K562 (cell line): ENCODE data around the gene PRSS53. TPM values are rescaled to one million over a fixed set of nuclear protein-coding genes. Genes with fewer than 3 reads are reported as not detected.

Experiments used
- BRF2 ChIP-seq: IDR thresholded peaks from 3 replicates; pipeline ENCODE4 v1.6.1; 2011; ENCODE audit warnings: borderline replicate concordance, mild to moderate bottlenecking; ENCODE audit not compliant: insufficient read length, insufficient read depth
- CREB3L1 ChIP-seq: fragments of 450-650 bp; IDR thresholded peaks from 2 replicates; pipeline ENCODE4 v1.6.1; 2014; ENCODE audit warnings: low read depth, mild to moderate bottlenecking, moderate library complexity, borderline replicate concordance
- DACH1 ChIP-seq: fragments of 450-650 bp; IDR thresholded peaks from 2 replicates; pipeline ENCODE4 v1.6.1; 2018; ENCODE audit not compliant: partially characterized antibody
- E2F4 ChIP-seq: sonication (generic); formaldehyde crosslinking; IDR thresholded peaks from 2 replicates; pipeline ENCODE4 v1.8.0; 2022; ENCODE audit warnings: mild to moderate bottlenecking, low read depth, missing genetic modification reagents
- FOXO4 ChIP-seq: fragments of 450-650 bp; formaldehyde crosslinking; IDR thresholded peaks from 2 replicates; pipeline ENCODE4 v1.4.0; 2020; ENCODE audit warnings: mild to moderate bottlenecking, moderate library complexity
- GTF2F1 ChIP-seq: IDR thresholded peaks from 2 replicates; pipeline ENCODE4 v1.6.1; 2011; ENCODE audit warnings: low read depth, low read length, improper control_type of control experiment
- HDAC3 ChIP-seq: fragments of 450-650 bp; IDR thresholded peaks from 2 replicates; pipeline ENCODE4 v1.6.1; 2018; ENCODE audit warnings: borderline replicate concordance, mild to moderate bottlenecking, moderate library complexity; ENCODE audit not compliant: partially characterized antibody
- HDAC8 ChIP-seq: fragments of 450-650 bp; IDR thresholded peaks from 2 replicates; pipeline ENCODE4 v1.6.1; 2016; ENCODE audit warnings: mild to moderate bottlenecking, missing genetic modification characterization, moderate library complexity, missing compliant biosample characterization
- MCM2 ChIP-seq: fragments of 450-650 bp; IDR thresholded peaks from 2 replicates; pipeline ENCODE4 v1.6.1; 2017; ENCODE audit warnings: low read depth, mild to moderate bottlenecking
- PCBP1 ChIP-seq: fragments of 200-400 bp; formaldehyde crosslinking; IDR thresholded peaks from 2 replicates; pipeline ENCODE4 v1.6.1; 2018; ENCODE audit warnings: mild to moderate bottlenecking, low read depth, low read length; ENCODE audit not compliant: poor library complexity, severe bottlenecking
- POLR2AphosphoS5 ChIP-seq: IDR thresholded peaks from 2 replicates; pipeline ENCODE4 v1.6.1; 2011; ENCODE audit warnings: mild to moderate bottlenecking, low read depth, low read length, moderate library complexity; ENCODE audit not compliant: control insufficient read depth, insufficient read depth
- SIN3A ChIP-seq, 2 experiments: fragments of 150-350 bp in 1 of 2; IDR thresholded peaks; 2 replicates each; pipeline ENCODE4 v1.6.1; 2011 to 2016; ENCODE audit warnings: borderline replicate concordance in 2 of 2, low read depth in 2 of 2, low read length in 2 of 2, mild to moderate bottlenecking in 2 of 2, moderate library complexity in 2 of 2; ENCODE audit not compliant: control insufficient read depth in 1 of 2
- SMARCA4 ChIP-seq: fragments of 450-650 bp; IDR thresholded peaks from 2 replicates; pipeline ENCODE4 v1.6.1; 2016
- TAL1 ChIP-seq: fragments of 450-650 bp; IDR thresholded peaks from 2 replicates; pipeline ENCODE4 v1.6.1; 2016; ENCODE audit warnings: mild to moderate bottlenecking
- ZNF23 ChIP-seq: fragments of 250-450 bp; sonication (Bioruptor Pico); IDR thresholded peaks from 2 replicates; pipeline ENCODE4 v1.4.0; 2020; ENCODE audit warnings: mild to moderate bottlenecking
- ZNF274 ChIP-seq: IDR thresholded peaks from 2 replicates; pipeline ENCODE4 v1.6.1; 2011; ENCODE audit warnings: low read depth, mild to moderate bottlenecking, low read length, moderate library complexity, borderline replicate concordance
- ZNF644 ChIP-seq: fragments of 200-800 bp; sonication (Bioruptor generic); IDR thresholded peaks from 2 replicates; pipeline ENCODE4 v1.6.1; 2016; ENCODE audit warnings: low read depth, missing genetic modification characterization, missing compliant biosample characterization
- polyA plus RNA-seq, 8 experiments: library from polyadenylated mRNA; depleted of rRNA in 4 of 8; stranded (reverse) in 5 of 8; unstranded in 3 of 8; fragments of >200 nt; fragmentation: Nextera tagmentation in 2 of 8; fragmentation: Illumina TruSeq in 1 of 8; extraction: Ambion mirVana in 2 of 8; extraction: Trizol in 1 of 8; gene quantifications; 2 replicates each; pipeline versions ENCODE4 v1.2.1 to v1.2.3, GENCODE V29; 2011 to 2014; ENCODE audit warnings: inconsistent platforms in 1 of 8, missing spikeins in 1 of 8
- total RNA-seq, 7 experiments: library from RNA; depleted of rRNA in 6 of 7; stranded (reverse); fragments of >200 nt in 6 of 7; fragmentation: Illumina TruSeq in 2 of 7; extraction: Trizol in 2 of 7; gene quantifications; 2 replicates each; pipeline versions ENCODE4 v1.2.1 to v1.2.3, GENCODE V29; 2011 to 2021; ENCODE audit warnings: low replicate concordance in 1 of 7
- TF ChIP-seq, protein P1 (sequence below), 2 experiments: fragments of 450-650 bp in 1 of 2; IDR thresholded peaks; 2 replicates each; pipeline ENCODE4 v1.6.1; 2011 to 2017; ENCODE audit warnings: low read depth in 2 of 2, antibody characterized with exemption in 1 of 2, borderline replicate concordance in 1 of 2, low read length in 1 of 2, mild to moderate bottlenecking in 1 of 2, mixed read lengths in 1 of 2; ENCODE audit not compliant: control insufficient read depth in 1 of 2

The PRSS53 gene
- total and polyA plus RNA-seq, 9 of the 15 experiments (the other 6 are each of a cell fraction or from before 2014, with no cell fraction given), result 0.40 to 1.9 (median 0.78) TPM; not detected in 2

GRCh38 chr16:31094424-31095120 lies 5.8 kb upstream of the PRSS53 start, which contains the start of gene VKORC1 (continued):
- no peak for TF ChIP-seq ZNF23 (CRISPR knock-in tag)
- no peak for TF ChIP-seq ZNF274
- no peak for TF ChIP-seq HDAC8 (tag)
- no peak for TF ChIP-seq HDAC3
- peak; percentile 87 for TF ChIP-seq CREB3L1
- no peak for TF ChIP-seq PCBP1
- no peak for TF ChIP-seq SMARCA4
- no peak; the same call in 1 of the 2 replicates for TF ChIP-seq E2F4 (CRISPR knock-in tag)
- TF ChIP-seq MCM2, result no peak
- 0 out of 2 replicates have a peak, but pooled peaks have one; percentile 14 for TF ChIP-seq POLR2AphosphoS5
- TF ChIP-seq BRF2, result no peak
- peak in 1 of 2 experiments; percentile 75; a peak in 1 of 4 replicates for TF ChIP-seq SIN3A (IDR thresholded peaks at IDR 0.05; ENCODE audit: borderline replicate concordance in 2 of 2, control insufficient read depth in 1 of 2, low read depth in 2 of 2, low read length in 2 of 2)
- TF ChIP-seq GTF2F1, result no peak
- TF ChIP-seq DACH1, result peak; percentile 85
- no peak for TF ChIP-seq TAL1
- TF ChIP-seq, protein P1, sequence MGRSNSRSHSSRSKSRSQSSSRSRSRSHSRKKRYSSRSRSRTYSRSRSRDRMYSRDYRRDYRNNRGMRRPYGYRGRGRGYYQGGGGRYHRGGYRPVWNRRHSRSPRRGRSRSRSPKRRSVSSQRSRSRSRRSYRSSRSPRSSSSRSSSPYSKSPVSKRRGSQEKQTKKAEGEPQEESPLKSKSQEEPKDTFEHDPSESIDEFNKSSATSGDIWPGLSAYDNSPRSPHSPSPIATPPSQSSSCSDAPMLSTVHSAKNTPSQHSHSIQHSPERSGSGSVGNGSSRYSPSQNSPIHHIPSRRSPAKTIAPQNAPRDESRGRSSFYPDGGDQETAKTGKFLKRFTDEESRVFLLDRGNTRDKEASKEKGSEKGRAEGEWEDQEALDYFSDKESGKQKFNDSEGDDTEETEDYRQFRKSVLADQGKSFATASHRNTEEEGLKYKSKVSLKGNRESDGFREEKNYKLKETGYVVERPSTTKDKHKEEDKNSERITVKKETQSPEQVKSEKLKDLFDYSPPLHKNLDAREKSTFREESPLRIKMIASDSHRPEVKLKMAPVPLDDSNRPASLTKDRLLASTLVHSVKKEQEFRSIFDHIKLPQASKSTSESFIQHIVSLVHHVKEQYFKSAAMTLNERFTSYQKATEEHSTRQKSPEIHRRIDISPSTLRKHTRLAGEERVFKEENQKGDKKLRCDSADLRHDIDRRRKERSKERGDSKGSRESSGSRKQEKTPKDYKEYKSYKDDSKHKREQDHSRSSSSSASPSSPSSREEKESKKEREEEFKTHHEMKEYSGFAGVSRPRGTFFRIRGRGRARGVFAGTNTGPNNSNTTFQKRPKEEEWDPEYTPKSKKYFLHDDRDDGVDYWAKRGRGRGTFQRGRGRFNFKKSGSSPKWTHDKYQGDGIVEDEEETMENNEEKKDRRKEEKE (IDR thresholded peaks at IDR 0.05; ENCODE audit: borderline replicate concordance in 1 of 2, control insufficient read depth in 1 of 2, low read depth in 2 of 2, low read length in 1 of 2), result no peak
- peak; percentile 64; the same call in 1 of the 2 replicates for TF ChIP-seq ZNF644 (tag)
- TF ChIP-seq FOXO4 (CRISPR knock-in tag), result no peak
